RWPE2 (cell line): ENCODE measurements around the gene FSD1.

ENCODE experiments used
- ATAC-seq: fragments of 200-7000 bp; cut with Tn5 transposase; 3 replicates; pipeline ENCODE4 v1.9.1; 2021; ENCODE audit warnings: low read depth
- DNase-seq: peaks from one replicate; pipeline ENCODE4 v3.0.0-alpha.2; 2020; ENCODE audit warnings: low spot score
- H3K27ac ChIP-seq: fragments of 450-650 bp; 2 replicates; pipeline ENCODE4 v1.5.1; 2017; ENCODE audit warnings: mild to moderate bottlenecking; ENCODE audit not compliant: poor library complexity, severe bottlenecking
- H3K27me3 ChIP-seq: fragments of 250-450 bp; sonication (Bioruptor Pico); 2 replicates; pipeline ENCODE4 v1.5.1; 2021; ENCODE audit warnings: mild to moderate bottlenecking, moderate library complexity; ENCODE audit not compliant: insufficient read depth, poor library complexity, severe bottlenecking
- H3K36me3 ChIP-seq: fragments of 250-450 bp; sonication (Bioruptor Pico); 2 replicates; pipeline ENCODE4 v1.5.1; 2020; ENCODE audit warnings: low read depth, mild to moderate bottlenecking, moderate library complexity
- H3K4me1 ChIP-seq: fragments of 250-450 bp; sonication (Bioruptor Pico); 2 replicates; pipeline ENCODE4 v1.5.1; 2021; ENCODE audit warnings: mild to moderate bottlenecking, moderate library complexity; ENCODE audit not compliant: insufficient read depth, poor library complexity, severe bottlenecking
- H3K4me3 ChIP-seq: fragments of 250-450 bp; sonication (Bioruptor Pico); 2 replicates; pipeline ENCODE4 v1.5.1; 2021; ENCODE audit warnings: mild to moderate bottlenecking, moderate library complexity; ENCODE audit not compliant: severe bottlenecking
- H3K9me3 ChIP-seq: fragments of 250-450 bp; sonication (Bioruptor Pico); 2 replicates; pipeline ENCODE4 v1.5.1; 2021; ENCODE audit warnings: mild to moderate bottlenecking, moderate library complexity; ENCODE audit not compliant: severe bottlenecking
- TF ChIP-seq, protein P1 (sequence below): fragments of 450-650 bp; IDR thresholded peaks from one replicate; pipeline ENCODE4 v1.5.1; 2017; ENCODE audit warnings: mild to moderate bottlenecking, moderate library complexity; ENCODE audit not compliant: poor library complexity, severe bottlenecking

Gene FSD1

DNA sequence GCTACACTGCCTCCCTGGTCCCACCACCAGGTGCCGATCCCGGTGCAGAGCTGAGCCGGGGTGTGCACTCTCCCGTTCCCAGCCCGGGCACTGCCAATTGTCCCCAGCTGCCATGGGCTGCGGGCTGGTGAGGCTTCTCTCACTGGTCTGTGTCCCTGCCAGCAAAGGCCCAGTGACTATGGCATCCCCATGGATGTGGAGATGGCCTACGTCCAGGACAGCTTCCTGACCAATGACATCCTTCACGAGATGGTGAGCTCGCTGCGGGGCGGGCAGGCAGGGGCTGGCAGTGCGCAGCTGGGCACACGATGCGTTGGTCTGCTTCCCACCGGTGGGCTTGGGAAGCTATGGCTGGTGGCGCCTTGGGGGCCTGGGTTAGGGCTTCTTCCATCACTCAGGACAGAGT, 53.5 kb downstream of the FSD1 start:
- H3K4me1 ChIP-seq, result no peaks in the 10 kb centered on the region
- ATAC-seq, result no peak
- no peaks in the 10 kb centered on the region for H3K9me3 ChIP-seq
- no peak overlapping the region for H3K27ac ChIP-seq
- no peaks in the 10 kb centered on the region for H3K27me3 ChIP-seq
- TF ChIP-seq, protein P1, sequence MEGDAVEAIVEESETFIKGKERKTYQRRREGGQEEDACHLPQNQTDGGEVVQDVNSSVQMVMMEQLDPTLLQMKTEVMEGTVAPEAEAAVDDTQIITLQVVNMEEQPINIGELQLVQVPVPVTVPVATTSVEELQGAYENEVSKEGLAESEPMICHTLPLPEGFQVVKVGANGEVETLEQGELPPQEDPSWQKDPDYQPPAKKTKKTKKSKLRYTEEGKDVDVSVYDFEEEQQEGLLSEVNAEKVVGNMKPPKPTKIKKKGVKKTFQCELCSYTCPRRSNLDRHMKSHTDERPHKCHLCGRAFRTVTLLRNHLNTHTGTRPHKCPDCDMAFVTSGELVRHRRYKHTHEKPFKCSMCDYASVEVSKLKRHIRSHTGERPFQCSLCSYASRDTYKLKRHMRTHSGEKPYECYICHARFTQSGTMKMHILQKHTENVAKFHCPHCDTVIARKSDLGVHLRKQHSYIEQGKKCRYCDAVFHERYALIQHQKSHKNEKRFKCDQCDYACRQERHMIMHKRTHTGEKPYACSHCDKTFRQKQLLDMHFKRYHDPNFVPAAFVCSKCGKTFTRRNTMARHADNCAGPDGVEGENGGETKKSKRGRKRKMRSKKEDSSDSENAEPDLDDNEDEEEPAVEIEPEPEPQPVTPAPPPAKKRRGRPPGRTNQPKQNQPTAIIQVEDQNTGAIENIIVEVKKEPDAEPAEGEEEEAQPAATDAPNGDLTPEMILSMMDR, result no peak
- no peak overlapping the region for H3K4me3 ChIP-seq
- H3K36me3 ChIP-seq, result peaks cover 26% of the 10 kb centered on the region
- no peak for DNase-seq

DNA sequence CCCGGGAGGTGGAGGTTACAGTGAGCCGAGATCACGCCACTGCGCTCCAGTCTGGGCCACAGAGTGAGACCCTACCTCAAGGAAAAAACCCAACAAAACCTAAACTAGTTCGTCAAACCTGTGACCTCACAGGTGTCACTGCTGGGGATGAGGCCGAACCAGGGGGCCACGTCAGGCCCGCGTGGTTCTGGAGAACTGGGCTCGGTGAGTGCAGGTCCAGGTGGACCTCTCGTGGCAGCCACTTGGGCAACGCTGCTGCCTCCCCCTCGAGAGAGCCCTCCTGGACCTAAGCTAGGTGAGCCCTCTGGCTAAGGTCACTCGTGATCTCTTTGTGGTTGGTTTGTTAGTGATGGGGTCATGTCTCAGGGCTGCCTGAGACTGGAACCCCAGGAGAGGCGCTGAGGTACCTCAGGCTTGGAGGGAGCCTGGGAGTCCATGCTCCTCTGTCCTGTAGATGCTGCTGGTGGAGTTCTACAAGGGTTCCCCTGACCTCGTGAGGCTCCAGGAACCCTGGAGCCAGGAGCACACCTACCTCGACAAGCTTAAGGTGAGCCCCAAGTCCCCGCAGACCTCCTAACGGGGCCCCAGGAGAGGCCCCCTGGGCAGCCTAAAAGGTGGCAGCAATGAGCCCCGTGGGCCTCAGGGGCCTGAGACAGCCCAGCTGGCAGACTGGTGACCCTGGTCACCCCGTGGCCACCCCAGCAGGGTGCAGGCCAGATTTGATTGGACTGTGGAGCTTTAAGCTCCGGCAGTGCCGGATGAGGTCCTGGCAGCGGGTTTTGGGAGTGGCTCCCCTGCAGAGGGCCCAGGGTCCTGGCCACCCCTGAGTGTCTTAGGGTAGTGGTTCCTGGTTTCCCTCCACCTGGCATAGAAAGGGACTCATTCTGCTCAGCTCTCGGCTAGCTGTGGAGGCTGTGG, 54.6 kb downstream of the FSD1 start:
- Histone ChIP-seq H3K27ac (no peak overlapping the region), H3K4me1 (no peaks in the 10 kb centered on the region)
- no peak for ATAC-seq

DNA sequence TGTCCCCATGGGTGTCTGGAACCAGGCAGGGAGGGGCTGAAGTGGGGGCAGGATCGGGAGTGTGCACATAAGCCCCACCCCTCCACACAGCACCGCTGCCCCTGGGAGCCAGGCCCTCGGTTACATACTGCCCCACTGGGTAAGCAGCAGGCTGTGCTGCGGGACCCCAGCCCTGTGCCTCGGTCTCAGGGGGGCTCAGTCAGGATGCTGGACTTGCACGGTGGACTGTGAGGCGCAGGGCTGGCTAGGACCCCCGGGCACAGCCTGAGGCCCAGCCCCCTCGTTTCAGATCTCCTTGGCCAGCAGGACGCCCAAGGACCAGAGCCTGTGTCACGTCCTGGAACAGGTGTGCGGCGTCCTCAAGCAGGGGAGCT, 55.2 kb downstream of the FSD1 start:
- Histone ChIP-seq H3K9me3 (no peaks in the 10 kb centered on the region), H3K4me3 (no peak overlapping the region), H3K27ac (no peak overlapping the region), H3K4me1 (no peaks in the 10 kb centered on the region), H3K36me3 (peaks cover 41% of the 10 kb centered on the region), H3K27me3 (no peaks in the 10 kb centered on the region)
- no peak for ATAC-seq
- DNase-seq, result no peak
- TF ChIP-seq, protein P1, result no peak

More for the DNA sequence above, 54.6 kb downstream of the FSD1 start:
- peaks cover 35% of the 10 kb centered on the region for H3K36me3 ChIP-seq
- no peak for DNase-seq
- no peaks in the 10 kb centered on the region for H3K27me3 ChIP-seq
- TF ChIP-seq, protein P1, result no peak
- no peak overlapping the region for H3K4me3 ChIP-seq
- H3K9me3 ChIP-seq, result no peaks in the 10 kb centered on the region

DNA sequence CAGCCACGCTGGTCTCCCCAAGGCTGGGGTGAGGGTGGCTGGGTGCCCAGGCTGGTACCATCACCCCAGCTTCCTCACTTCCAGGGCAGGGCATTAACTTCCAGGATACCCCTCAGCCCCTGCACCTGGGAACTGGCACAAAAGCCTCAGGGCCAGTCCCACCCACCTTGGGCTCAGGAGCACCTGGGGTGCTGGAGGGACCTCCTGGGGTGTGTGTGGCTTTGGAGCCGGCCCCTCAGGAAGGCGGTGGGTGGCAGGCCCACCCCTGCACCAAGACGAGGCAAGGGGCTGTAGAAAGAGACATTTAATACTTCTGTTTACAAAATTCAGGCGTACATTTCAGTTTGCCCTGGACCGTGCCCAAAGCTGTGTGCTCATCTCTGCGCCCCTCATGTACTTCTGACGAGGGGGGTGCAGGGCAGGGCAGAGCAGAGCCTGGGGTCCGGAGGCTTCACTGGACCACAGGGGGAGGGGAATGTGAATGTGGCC, 55.7 kb downstream of the FSD1 start:
- Histone ChIP-seq H3K27me3 (no peaks in the 10 kb centered on the region), H3K4me1 (no peaks in the 10 kb centered on the region), H3K9me3 (no peaks in the 10 kb centered on the region), H3K27ac (no peak overlapping the region), H3K36me3 (peaks cover 43% of the 10 kb centered on the region), H3K4me3 (no peak overlapping the region)
- TF ChIP-seq, protein P1, result no peak
- no peak for ATAC-seq
- no peak for DNase-seq

DNA sequence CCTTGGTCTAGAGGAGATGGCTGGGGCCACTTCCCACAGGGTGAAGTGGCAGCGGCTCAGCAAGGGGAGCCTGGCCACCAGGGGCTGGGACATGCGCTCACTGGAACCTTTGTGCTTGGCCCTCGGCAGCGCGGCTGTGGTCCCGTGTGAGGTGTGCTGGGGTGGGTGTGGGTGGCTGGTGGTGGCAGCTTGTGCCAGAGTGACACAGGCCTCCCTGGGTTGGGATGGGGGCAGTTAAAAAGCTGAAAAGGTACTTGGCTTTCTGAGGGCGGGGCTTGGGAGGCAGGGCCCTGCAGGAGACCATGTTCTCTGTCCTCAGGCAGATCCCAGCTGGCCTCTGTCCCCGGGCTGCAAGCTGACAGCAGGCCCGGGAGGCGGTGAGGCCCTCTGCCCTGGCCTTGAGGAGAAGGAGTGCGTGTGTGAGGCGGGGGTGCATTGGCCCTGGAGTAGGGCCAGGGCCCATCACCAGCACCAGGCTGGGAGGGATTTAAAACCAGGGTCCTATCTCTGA, 56.3 kb downstream of the FSD1 start:
- DNase-seq (peak; percentile 56), ATAC-seq (no peak)
- Histone ChIP-seq H3K27me3 (no peaks in the 10 kb centered on the region), H3K27ac (no peak overlapping the region), H3K4me1 (no peaks in the 10 kb centered on the region), H3K36me3 (peaks cover 49% of the 10 kb centered on the region), H3K4me3 (no peak overlapping the region), H3K9me3 (no peaks in the 10 kb centered on the region)
- TF ChIP-seq, protein P1, result no peak
